ENCODE data around the gene COL6A3.
"Not testable (repeated sequence)": the region's sequence is repeated elsewhere in the genome, so short reads cannot be mapped to it uniquely, and the experiment has no call there.

The COL6A3 gene

GRCh38 chr2:237412646-237412987 is 1.3 kb downstream of the COL6A3 start:
- DNase-seq: no peak

DNA sequence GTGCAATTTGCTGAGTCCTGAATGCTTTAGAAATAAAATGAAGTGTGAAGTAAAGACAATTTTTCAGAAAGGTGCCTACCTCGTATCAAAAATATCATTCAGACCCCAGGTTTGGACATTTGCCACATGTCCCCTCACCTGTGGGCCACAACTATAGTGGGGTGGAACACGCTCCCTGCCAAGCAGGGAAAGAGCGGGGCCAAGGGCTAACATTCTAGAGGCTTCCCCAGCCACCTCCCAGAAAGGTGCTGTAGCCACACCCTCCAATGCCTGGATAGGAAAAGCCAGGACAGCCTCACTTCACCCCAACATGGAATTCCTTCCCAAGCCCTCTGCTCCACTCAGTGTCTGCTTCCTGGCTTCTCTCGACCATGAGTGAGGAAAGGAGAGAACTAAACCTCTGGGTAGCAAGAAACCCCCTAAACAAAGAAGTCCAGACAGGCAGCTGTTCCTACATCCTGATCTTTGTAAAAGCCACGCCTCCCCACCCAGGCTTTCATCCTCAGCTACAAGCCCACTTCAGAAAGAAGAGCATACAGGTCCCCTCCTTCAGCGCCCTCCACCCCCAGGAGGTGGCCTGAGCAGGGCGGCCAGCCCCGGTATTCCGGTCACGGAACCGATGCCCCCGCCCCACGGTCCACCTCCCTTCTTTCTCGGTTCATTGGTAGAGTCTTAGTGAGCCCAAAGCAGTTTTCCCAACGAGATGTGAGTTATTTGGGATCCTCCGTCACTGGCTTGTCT is 2.1 kb downstream of the COL6A3 start:
- no peak for DNase-seq

DNA sequence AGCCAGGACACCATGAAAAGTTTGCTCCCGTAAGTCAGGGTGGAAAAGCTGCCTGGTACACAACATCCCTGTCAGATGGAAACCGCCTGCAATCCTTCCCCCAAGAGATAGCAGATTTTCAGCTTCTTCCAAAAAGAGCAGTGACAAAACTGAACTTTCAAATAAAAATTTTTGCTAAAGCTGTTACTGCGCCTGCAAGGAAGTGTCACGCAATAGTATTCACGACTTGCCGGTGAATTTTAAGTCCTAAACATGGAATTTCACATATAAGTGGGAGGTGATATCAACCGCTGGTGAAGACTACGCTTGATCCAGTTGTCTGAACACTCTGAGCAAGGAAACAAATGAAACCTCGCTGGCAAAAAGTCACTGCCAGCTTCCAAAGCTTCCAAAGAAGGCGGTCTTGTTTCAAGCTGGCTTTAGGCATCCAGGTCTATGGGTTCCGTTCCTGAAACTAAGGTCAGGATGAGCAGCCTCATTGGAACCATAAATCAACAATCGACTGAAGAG is 2.8 kb downstream of the COL6A3 start:
- DNase-seq: no peak

DNA sequence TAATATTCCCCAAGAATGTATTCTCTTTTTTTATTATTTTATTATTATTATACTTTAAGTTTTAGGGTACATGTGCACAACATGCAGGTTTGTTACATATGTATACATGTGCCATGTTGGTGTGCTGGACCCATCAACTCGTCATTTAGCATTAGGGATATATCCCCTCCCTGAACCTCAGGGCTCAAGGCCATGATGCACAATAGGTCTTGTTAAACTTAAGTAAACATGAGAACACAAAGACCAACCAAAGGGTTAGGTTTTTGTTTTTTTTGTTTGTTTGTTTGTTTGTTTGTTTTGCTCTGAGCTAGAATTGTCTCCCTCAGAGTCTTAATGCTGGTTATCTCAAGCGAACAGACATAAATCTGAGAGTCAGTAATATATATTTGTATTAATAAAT is 4.7 kb downstream of the COL6A3 start:
- not testable (repeated sequence) for DNase-seq

DNA sequence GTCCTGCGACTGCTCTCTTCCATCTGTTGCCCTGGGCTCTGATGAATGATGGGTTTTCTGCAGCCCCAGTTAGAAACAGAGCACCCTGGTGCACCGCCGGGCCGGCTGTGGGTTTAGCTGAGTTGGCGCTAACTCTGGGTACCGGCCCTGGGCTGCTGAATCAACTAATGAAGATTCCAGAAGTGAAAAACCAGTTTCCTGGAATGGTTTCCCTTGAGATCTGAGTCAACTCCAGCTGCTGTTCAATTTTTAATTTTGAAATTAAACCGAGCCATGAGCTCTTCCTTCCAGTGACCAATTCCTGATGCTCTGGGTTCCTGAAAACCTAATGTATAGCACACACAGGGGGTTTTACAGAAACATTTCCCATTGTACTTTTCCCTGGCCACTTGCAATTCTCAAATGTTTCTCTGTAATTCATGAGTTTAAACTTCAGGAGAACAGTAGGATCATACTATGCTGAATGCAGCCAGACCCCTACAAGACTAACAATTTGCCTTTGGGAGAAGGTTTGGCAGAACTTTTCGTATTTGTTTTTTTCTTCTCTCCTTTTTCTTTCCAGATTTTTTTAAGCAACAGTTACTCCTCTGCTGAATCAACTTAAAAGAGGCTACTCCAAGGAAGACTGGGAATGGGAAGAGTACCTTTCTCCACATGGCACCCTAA is 5.5 kb downstream of the COL6A3 start:
- DNase-seq: no peak

GRCh38 chr2:237407700-237408099 is 6.3 kb downstream of the COL6A3 start:
- DNase-seq: no peak

- no peak for DNase-seq
Measured at GRCh38 chr2:237406371-237406895, 7.5 kb downstream of the COL6A3 start.

DNA sequence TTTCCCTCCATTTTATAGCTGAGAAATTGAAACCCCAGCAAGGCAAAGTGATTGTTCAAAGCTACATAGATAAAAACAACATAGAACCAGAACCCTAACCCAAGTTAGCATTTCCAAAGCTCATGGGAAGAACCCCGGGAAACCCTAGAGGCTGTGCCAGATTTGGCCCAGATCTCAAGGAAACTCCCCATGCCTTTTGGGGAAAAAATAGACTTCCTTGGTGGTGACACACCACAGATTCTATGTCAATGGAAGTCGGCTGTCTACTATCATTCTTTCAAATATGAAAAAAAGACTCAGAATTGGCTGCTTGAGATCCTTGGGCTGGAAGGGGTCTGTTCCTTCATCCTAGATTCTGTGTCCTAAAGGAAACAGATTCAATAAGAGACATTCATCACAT is 8.4 kb downstream of the COL6A3 start:
- DNase-seq: no peak

GRCh38 chr2:237405006-237405559 is 8.9 kb downstream of the COL6A3 start:
- DNase-seq: no peak

DNA sequence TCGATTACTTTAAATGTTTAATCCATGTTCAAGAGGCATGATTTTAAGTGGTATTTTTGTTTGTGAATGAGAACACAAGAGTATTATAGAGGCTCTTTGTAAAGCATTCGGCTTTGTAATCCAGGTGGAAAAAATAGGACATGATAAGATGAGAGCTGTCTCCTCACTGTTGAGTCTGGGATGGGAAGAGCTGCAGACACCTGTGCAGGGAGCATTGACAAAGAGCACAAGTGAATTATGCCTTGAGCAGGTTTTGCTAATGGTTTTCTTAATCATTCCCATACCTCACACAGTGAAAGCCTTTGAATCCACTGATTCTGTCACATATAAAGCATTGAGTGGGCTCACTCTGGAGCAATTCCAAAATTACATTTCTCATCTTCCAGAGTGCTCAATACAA is 9.6 kb downstream of the COL6A3 start:
- no peak for DNase-seq

- DNase-seq: no peak
Measured at GRCh38 chr2:237403024-237403882, 10.7 kb downstream of the COL6A3 start.

GRCh38 chr2:237400199-237400598 is 13.8 kb downstream of the COL6A3 start:
- no peak for DNase-seq

DNA sequence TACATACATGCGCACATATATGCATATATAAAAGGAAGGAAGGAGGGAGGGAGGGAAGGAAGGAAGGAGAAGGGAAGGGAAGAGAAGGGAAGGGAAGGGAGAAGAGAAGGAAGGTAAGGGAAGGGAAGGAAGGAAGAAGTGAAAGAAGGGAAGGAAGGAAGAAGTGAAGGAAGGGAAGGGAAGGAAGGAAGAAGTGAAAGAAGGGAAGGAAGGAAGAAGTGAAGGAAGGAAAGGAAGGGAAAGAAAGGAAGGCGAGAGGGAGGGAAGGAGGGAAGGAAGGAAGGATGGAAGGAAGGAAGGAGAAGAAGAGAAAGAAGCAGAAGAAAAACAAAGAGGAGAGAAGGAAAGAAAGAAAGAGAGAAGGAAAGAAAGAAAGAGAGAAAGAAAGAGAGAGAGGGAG is 16.9 kb downstream of the COL6A3 start:
- no peak for DNase-seq

DNA sequence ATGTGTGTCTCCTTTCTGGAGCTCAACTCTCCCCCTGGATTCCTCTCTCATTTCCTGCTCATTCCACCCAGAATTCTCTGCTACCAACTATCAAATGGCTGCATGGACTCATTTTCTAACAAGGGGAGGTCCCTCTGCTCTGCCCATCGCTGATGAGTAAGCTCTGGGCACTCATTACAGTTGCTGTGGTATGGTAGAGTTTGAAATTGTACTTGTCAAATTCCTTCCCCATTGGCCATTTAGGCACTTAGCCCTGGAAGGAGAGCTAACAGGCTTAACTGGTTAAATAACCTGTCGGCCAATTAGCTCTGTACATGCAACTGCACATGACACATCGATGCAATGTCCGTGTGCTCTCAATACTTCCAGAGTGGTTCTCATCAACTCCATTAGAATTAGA is 20.4 kb downstream of the COL6A3 start:
- no peak for DNase-seq

DNA sequence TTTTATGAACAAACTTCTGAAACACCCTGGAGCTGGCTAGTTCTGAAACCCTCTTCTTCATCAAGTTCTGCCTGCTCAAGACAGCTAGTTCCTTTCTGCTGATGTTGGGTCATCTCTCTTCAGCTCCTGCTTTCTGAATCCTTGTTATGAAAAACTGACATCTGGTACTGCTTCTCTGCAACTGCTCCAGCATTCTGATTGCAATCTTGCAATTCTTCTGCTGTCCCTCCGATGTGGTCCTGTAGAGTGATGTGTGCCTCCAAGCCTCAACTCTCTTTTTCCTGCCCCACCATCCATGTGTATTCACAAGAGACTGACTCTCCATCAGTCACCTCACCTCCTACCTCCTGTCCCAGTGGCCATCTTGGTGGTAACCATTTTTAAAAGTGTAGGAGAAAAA is 21.8 kb downstream of the COL6A3 start:
- DNase-seq: no peak

- DNase-seq: no peak
Measured at GRCh38 chr2:237391140-237391539, 22.8 kb downstream of the COL6A3 start.

- no peak for DNase-seq
Measured at GRCh38 chr2:237390235-237390634, 23.7 kb downstream of the COL6A3 start.

GRCh38 chr2:237389831-237390230 is 24.1 kb downstream of the COL6A3 start:
- no peak for DNase-seq

- DNase-seq: no peak
Measured at GRCh38 chr2:237388036-237388435, 25.9 kb downstream of the COL6A3 start.

DNA sequence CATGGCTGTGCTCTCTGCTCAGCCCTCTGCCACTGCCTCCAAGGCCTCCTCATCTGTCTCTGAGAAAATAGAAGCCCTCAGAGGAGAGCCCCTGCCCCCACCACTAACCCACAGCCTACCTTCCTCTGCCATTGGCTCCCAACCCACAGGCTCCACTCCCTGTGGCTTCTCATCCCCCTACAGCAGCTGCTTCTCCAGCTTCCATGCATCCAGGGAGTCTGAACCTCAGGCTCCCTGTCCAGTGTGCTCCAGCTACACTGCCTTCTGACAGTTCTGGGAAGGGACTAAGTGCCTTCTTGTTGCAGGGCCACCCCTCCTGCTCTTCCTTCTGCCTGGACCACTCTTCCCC is 29.3 kb downstream of the COL6A3 start:
- no peak for DNase-seq

DNA sequence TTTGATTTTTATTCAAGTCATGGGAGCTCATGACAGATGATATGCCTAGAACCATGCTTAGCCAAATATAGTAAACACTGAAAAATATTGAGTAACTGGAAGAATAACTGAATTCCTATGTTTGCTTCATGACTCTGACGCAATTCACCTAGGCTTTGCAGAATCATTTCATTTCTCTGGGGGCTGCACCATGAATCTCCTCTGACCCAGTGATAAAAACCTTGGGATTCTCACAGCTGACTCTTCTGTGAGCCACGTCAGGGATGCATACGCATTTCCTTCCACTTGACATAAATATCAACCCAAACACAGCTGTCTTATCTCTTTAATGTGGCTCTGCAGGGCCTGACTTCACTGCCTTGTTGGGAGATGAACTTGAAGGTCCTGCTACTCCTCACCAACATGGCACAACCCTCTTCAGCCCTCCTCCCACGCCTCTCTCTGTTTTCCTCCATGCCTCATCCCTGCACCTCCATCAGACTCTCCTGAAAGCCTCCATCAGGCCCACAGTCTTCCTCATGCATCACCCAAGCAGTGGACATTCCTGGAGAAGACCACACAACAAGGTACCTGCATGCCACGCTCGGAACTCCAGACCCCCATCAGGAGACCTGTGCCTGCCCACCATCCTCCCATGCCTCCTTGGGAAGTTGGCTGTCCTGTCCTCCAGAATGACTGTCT is 29.8 kb downstream of the COL6A3 start:
- DNase-seq: no peak

- DNase-seq: no peak
Measured at GRCh38 chr2:237380768-237381167, 33.2 kb downstream of the COL6A3 start.

GRCh38 chr2:237379636-237380035 is 34.3 kb downstream of the COL6A3 start:
- no peak for DNase-seq
